ENCODE results near the gene CBL.

CBL gene

GRCh38 chr11:119168471-119169281 is 37.5 kb upstream of the CBL start, which contains the start of gene NLRX1 (continued):
- TF ChIP-seq ZNF10 (tag by site-specific recombination; IDR thresholded peaks at IDR 0.05) = 0 out of 2 replicates have a peak, but pooled peaks have one; percentile 16
- no peak for TF ChIP-seq ZNF548 (tag by site-specific recombination; IDR thresholded peaks at IDR 0.05)
- no peak for TF ChIP-seq ZNF354C (tag by site-specific recombination; IDR thresholded peaks at IDR 0.05; ENCODE audit: borderline replicate concordance, low read depth)
- TF ChIP-seq ZNF362 (tag by site-specific recombination; IDR thresholded peaks at IDR 0.05) = no peak
- peak; percentile 73 for TF ChIP-seq ZBTB21 (tag by site-specific recombination; IDR thresholded peaks at IDR 0.05)
- no peak for TF ChIP-seq ZNF175 (tag by site-specific recombination; IDR thresholded peaks at IDR 0.05)
- no peak for TF ChIP-seq ZNF555 (tag by site-specific recombination; conservative IDR thresholded peaks at IDR 0.05)
- TF ChIP-seq OVOL3 (tag by site-specific recombination; IDR thresholded peaks at IDR 0.05) = no peak
- no peak for TF ChIP-seq ZNF2 (tag by site-specific recombination; IDR thresholded peaks at IDR 0.05)
- TF ChIP-seq ZNF16 (tag by site-specific recombination; IDR thresholded peaks at IDR 0.05; ENCODE audit: low read depth) = no peak
- 0 out of 2 replicates have a peak, but pooled peaks have one; percentile 38 for TF ChIP-seq ZNF18 (tag by site-specific recombination; IDR thresholded peaks at IDR 0.05)
- no peak; the same call in 1 of the 2 replicates for TF ChIP-seq ZNF239 (tag by site-specific recombination; IDR thresholded peaks at IDR 0.05)
- peak; percentile 91 for TF ChIP-seq HIC1 (tag by site-specific recombination; IDR thresholded peaks at IDR 0.05)
- TF ChIP-seq ZNF530 (tag by site-specific recombination; IDR thresholded peaks at IDR 0.05; ENCODE audit: low read depth) = no peak
- no peak for TF ChIP-seq ZFP3 (tag by site-specific recombination; IDR thresholded peaks at IDR 0.05; ENCODE audit: low read depth)
- no peak for TF ChIP-seq ELK4 (IDR thresholded peaks at IDR 0.05; ENCODE audit: borderline replicate concordance, low read depth, low read length)
- TF ChIP-seq REPIN1 (tag by site-specific recombination; IDR thresholded peaks at IDR 0.05; ENCODE audit: low read depth) = no peak
- TF ChIP-seq KLF9 (tag by site-specific recombination; IDR thresholded peaks at IDR 0.05; ENCODE audit: low read depth) = no peak
- TF ChIP-seq TSHZ1 (tag by site-specific recombination; IDR thresholded peaks at IDR 0.05; ENCODE audit: borderline replicate concordance) = no peak
- no peak for TF ChIP-seq PRDM2 (tag by site-specific recombination; IDR thresholded peaks at IDR 0.05; ENCODE audit: borderline replicate concordance)
- 0 out of 2 replicates have a peak, but pooled peaks have one; percentile 21 for TF ChIP-seq ZNF707 (tag by site-specific recombination; IDR thresholded peaks at IDR 0.05)
- no peak for TF ChIP-seq ZNF501 (tag by site-specific recombination; IDR thresholded peaks at IDR 0.05)
- no peak for TF ChIP-seq ZNF416 (tag by site-specific recombination; IDR thresholded peaks at IDR 0.05)
